ENCODE data around the gene TTC31.

TTC31 gene

DNA sequence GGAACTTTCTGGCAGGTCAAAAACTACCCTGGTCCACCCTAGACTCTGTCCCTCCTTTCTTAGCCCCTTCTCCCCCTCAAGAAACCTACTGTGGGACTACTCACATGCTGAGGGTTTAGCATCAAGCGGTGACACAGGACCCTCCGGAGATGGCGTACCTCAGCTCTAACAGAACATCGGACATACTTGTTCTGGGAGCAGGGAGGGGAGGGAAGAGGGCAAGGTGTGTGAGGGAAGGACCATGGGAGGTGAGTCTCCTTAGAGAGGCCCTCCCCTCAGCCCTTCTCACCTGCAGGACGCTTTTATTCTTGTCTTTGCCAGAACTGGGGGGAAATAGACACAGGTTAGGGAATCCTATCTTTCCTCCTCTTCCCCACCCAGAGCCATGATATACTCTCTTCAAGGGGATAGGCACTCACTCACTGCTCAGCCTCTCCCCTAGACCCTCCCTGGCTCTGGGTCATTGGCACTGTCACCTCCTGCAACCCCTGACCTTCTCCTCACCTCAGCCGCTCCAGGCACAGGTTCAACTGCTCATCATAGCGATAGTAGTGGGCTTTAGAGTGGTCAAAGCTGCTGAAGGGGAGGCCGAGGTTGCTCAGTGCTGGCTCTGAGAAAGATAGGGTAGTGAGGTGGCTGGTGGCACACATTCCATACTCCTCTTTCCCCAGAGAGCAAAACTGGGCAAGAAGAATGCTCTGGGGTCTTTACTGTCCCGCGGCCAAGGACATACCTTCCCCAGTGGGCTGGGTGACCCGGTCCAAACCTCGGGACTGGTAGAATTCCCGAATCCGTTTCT, 22.8 kb downstream of the TTC31 start:
- no peak for DNase-seq (ENCODE audit: low read depth)

DNA sequence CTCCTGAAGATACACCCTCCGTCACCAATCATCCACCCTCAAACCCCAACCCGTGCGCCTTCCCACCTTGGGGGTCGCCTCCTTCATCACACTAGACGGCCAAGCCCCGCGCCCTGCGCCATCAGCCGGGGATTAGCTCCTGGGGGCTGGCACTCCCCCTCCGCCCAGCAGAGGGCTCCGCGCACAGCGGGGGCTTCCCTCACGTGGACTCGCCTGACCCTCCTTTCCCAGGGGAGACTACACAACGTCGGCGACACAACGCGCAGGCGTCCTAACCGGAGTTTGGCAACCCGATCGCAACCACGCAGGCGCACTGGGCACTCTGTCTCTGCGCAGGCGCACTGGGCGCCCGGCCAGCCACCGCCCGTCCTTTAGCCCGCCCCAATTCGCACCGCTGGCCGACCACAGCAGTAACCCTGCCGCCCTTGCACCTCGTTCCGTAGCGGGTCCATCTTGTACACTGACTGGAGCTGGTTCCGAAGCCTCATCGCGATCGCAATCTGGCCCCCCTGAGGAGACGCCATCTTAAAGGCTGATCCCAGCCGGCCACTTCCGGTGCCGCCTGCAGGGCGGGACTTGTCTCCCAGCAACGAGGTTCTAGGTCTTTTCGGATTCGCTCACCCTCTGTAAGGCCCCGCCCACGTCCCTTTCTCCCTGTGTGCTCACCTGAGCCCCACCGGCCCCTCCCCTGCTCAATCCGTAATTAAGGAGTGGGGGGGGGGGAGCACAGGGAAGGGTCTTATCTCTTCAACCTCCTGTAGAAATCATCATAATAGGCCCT, 24.5 kb downstream of the TTC31 start, which contains the start of gene PCGF1:
PCGF1 (minus strand) TSS at position 551 of the 781 bp plus-strand sequence; CDS start at position 524, 27 bp downstream.
- peak; percentile 91 for DNase-seq (ENCODE audit: low read depth)

DNA sequence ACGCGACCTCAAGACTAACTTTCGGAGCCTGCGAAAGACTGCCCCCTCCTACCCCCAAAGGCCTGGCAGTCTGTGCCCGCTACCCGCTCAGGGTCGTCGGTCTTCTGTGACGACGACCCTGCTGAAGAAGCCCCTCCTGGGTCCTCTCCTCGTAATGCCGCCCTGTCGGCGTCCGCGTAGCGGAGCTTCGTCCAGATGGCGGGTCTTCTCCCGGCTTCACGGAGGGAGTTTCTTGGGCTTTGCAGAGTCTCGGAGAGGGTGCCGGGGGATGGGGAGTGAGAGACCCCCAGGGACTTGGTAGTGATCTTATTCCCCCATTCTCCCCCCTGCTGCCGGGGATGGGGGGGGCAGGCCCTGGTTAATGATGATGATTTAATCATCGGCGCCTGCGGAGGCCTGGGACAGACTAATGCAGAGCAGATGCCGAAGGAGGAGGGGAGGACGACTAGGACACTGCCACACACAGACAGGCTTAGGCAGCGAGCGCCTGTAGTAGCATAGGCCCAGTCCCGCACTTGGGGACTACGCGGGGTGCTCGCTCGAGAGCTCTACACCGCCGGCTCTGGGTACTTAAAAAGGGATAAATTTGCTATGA, 25.1 kb downstream of the TTC31 start:
- DNase-seq (ENCODE audit: low read depth), result no peak

DNA sequence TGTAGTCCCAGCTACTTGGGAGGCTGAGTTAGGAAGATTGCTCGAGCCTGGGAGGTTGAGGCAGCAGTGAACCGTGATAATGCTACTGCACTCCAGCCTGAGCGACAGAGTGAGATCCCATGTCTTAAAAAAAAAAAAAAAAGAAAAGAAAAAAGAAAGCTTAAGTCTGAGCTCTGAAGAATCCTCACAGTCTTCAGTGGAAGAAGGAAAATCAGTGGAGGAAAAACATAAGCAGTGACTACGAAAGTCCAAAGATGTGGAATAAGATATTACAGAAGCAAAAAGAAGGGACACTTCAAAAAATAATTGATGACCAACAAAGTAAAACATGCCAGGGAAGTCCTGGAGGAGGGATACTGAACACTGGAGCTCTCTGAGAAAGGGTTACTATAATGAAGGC, 27.4 kb downstream of the TTC31 start:
- DNase-seq (ENCODE audit: low read depth), result no peak

DNA sequence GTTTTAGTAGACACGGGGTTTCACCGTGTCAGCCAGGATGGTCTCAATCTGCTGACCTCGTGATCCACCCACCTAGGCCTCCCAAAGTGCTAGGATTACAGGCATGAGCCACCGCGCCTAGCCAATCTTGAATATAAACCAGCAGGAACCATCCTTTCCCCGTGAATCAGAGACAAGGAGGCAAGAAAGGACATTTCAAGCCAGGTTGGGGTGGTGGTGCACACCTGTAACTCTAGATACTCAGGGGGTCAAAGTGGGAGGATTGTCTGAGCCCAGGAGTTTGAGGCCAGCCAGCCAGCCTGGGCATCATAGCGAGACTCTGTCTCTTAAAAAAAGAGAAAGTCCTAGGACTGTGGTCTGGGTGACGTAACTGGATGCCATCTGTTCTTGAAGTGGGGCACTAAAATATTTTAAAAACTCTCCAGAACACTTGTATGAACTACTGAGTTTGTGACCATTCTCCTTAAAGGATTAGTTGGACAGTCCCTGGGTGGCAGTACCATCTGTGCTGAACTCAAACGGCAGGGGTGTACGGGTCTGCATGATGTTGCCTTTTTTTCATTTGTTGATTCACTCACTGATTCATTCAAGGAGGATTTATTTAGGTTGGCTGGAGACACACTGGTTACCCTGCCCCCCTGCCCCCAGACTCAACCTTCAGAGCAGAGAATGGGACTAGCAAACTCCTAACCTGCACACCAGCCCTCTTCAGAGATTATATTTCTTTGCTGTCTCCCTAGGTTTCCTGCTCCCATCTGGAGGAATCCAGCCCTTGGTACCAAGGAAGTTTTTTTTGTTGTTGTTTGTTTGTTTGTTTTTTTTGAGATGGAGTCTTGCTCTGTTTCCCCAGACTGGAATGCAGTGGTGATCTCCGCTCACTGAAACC, 28.5 kb downstream of the TTC31 start:
- DNase-seq (ENCODE audit: low read depth), result no peak

DNA sequence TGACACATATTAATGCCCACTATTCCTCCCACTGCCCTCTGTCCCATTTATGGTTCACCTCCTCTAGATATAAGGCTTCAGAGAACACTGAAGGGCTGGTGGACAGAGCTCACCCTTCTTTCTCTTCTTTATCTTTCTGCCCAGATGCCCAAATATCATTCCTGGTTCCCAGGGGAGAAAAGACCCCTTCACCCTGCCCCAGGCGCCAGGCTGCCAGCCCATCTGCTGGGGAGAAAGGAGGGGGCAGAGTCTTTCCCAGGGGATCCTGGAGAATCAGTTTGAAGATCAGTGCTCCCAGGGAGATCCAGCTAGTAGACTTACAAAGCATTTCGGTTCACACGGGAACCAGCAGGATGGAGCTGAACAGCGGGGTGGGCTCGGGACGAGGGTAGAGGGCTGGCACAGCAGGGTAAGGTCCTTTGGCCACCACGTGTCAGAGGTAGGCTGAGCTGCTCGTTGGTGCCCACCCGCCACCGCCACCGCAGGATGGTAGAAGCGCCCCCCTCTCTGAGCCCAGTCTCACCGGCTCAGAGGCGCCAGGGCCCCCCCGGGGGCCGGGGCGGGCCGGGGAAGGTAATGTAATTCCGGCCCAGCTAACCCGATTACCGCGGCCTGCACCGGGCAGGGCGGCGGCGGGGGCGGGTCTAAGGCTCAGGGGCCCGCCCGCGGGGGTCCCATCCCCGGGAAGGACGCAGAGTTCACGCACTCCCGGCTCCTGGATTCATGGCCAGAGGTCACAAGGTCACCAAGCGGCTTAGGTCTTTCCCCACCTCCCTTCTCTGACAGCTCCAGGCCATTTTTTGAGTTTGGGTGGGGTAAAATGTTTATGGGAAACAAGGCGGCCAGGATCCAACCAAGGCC, 30.1 kb downstream of the TTC31 start:
- DNase-seq (ENCODE audit: low read depth), result no peak

DNA sequence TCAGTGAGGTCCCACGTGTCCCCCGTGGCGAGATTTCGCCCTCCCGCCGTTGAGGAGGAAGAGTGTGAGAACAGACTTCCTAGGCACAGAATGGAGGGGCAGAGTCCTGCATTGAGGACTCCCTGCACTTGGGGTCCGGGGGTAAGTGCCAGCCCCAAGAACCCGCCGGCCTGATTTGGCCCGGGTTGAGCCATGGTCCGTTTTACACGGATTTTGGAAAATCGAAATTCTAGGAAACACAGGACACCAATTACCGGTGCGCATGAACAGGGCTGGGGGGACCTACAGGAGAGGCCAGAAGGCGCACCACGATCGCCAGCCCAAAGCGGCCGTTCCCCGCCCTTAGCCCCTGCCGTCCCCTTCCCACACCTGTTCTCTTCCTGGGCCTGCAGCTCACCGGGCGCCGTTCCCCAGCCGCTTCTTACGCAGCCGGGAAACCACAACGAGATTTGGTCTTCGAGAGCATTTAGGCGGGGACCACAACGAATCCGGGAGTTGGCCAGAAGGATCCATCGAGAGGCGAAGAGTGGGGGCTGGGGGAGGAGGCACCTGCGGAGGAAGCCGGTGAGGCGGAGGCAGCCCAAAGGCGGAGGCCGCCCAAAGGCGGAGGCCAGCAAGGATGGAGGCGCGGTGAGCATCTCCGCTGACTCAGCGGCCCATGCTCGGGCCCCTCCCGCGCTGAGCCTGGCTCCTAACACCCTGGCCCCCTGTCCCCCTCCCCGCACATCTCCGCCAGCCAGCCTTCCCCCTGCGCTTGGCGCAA, 30.9 kb downstream of the TTC31 start:
- DNase-seq (ENCODE audit: low read depth), result no peak

DNA sequence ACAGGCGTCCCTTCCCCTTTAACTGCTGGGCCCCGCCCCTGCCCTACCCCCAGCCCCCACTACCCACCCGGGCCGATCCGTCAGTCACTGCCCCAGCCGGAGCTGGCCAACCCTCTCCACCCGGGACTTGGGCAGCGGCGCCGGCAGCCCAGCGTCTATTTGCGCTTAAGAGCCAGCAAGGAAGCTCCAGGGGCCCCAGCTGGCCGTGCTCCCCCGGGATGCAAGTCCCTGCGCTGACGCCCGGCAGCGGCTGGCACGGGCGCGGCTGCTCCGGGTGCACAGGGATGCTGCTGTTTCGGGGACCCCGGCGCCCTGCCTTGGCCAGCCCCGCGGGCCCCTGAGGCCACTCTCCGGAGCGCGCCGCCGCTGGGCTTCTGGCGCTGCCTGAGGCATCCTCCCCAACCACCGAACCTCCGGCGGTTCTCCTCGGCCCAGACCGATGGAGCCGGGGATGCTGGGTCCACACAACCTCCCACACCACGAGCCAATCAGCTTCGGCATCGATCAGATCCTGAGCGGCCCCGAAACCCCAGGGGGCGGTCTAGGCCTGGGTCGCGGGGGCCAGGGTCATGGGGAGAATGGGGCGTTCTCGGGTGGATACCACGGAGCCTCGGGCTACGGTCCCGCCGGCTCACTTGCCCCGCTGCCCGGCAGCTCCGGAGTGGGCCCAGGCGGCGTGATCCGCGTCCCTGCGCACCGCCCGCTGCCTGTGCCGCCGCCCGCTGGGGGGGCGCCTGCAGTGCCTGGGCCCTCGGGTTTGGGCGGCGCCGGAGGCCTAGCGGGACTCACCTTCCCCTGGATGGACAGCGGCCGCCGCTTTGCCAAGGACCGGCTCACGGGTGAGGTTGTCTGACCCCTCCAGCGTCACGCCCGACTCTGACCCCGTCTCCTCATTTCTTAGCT, 31.7 kb downstream of the TTC31 start, which contains the start of gene TLX2:
TLX2 (plus strand) TSS at position 83 of the 903 bp plus-strand sequence; CDS start at position 440, 357 bp downstream.
- DNase-seq (ENCODE audit: low read depth), result no peak

DNA sequence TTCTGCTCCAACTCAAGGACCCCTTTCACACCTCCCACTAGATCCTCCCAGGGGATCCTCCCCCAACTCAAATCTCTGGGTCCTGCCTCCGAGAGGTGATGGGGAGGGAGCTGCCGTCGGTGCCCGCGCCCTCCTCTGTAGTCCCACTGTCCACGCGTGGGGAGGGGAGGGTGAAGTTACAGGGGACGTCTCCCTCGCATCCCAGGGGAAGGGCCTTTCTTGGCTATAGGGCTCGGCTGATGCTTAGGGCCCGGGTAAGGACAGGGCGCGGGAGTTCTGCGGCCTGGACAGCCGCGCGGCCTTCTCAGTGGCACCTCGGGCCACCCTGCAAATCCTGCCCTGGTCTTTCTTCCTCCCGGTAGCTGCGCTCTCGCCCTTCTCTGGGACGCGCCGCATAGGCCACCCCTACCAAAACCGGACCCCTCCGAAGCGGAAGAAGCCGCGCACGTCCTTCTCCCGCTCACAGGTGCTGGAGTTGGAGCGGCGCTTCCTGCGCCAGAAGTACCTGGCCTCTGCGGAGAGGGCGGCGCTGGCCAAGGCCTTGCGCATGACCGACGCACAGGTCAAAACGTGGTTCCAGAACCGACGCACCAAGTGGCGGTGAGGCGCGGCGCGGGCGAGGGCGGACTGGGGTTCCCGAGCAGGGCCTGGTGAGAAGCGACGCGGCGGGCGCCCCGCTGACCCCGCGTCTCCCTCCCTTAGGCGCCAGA, 32.5 kb downstream of the TTC31 start:
- DNase-seq (ENCODE audit: low read depth), result no peak

DNA sequence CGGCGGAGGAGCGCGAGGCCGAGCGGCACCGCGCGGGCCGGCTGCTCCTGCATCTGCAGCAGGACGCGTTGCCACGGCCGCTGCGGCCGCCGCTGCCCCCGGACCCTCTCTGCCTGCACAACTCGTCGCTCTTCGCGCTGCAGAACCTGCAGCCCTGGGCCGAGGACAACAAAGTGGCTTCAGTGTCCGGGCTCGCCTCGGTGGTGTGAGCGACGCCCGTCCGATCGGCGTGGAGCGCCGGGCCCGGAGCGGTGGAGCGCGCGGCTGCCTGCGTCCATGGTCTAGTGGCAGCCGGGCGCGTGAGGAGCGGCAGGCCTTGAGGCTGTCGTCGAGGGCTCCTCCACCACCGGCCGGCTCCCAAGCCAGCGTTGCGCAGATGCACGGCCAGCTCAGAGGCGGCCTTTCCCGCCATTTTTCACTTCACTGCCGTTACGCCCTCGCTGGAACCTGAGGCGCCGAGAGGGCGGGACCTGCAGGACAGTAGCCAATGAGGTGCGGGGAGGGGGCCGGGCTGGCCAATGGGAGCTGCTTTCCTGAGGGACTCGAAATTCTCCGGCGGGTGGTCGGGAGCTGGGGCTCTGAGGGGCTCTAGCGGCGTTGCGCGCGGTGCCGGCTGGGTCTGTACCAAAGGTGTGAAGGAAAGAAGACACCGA, 33.2 kb downstream of the TTC31 start:
- DNase-seq (ENCODE audit: low read depth), result no peak

DNA sequence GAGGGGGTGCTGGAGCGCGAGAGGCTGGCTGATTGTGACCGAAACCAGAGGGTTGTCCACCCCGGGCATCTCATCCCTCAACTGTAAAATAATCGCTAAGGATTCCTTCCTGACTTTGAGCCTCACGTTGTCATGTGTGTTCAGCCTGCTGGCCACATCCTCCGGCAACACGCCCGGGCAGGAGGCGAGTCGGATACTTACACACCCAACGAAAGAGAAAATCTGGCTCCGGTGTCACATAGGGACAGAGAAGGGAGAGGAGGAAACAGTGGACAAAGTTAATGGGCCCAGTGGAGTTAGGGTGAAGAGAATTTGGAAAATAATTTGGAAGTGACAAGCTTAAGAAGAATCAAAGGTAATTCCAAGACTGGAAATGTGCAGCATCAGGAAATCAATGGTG, 33.8 kb downstream of the TTC31 start:
- no peak for DNase-seq (ENCODE audit: low read depth)

DNA sequence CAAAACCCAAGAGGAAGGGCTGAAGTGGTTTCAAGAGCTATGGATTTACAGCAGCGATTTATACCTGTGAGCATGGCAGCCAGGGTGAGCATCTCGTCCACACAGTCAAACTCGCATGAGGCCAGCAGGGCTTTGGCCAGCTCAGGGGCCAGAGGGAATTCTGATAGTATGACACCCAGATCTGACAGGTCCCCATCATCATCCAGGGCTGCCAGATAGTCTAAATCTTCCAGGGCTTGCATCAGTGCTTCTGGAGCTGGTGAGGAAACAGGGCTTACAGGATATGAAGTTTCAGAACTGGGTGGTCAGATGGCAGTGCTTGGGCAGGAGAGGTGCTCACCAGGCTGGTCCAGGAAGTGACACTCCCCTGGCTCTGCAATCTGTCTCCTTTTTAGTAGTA, 39.6 kb downstream of the TTC31 start:
- DNase-seq (ENCODE audit: low read depth), result no peak

DNA sequence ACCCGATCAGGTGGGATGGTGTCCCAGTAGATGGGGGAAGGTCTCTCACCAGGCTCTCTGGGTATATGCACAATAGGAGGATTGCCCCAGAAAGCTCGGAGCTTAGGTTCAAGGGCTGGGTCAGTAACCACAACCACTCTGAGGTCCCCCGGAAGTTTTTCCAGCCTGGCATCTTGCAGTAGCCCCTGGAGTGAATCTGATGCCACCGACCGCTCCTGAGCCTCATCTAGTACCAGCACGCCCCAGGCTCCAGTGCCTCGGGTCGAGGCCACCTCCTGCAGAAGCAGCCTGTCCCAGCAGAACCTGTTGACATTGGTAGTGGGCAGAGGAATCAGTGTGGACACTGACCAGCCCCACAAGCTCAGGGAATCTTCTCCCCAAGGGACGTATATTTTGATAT, 41.1 kb downstream of the TTC31 start:
- DNase-seq (ENCODE audit: low read depth), result no peak

DNA sequence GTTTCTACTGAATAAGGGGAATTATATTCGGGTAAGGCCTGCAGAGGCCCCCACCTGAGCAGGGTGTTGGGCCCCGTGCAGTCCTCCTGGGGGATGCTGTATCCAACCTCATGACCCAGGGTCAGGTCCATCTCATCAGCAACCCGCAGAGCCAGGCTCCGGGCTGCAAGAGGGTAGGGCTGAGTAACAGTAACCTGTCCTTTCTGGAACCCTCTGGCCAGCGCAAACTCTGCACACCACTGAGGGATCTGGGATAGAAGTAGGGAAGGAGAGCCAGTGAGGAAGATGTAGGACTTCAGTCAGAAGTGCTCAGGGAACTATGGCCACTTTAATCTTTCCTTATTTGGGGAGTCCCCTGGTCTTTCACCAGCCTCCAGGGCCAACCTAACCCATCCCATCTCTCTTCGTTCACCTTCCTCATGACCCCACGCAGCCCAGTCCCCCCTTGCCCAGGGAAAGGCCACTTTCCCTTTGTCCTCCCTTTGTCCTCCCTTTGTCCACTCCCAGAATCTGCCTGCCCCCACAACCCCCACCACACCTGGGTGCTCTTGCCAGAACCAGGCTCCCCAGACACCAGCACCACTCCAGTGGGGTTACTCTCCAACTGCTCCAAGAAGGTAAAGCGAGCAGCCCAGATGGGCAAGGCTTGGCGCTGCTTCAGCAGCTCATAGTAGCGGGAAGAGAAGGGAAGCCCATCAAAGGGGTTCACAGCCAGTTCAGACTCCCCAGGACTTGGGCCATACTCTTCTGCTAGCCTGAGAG, 42.3 kb downstream of the TTC31 start:
- DNase-seq (ENCODE audit: low read depth), result no peak

DNA sequence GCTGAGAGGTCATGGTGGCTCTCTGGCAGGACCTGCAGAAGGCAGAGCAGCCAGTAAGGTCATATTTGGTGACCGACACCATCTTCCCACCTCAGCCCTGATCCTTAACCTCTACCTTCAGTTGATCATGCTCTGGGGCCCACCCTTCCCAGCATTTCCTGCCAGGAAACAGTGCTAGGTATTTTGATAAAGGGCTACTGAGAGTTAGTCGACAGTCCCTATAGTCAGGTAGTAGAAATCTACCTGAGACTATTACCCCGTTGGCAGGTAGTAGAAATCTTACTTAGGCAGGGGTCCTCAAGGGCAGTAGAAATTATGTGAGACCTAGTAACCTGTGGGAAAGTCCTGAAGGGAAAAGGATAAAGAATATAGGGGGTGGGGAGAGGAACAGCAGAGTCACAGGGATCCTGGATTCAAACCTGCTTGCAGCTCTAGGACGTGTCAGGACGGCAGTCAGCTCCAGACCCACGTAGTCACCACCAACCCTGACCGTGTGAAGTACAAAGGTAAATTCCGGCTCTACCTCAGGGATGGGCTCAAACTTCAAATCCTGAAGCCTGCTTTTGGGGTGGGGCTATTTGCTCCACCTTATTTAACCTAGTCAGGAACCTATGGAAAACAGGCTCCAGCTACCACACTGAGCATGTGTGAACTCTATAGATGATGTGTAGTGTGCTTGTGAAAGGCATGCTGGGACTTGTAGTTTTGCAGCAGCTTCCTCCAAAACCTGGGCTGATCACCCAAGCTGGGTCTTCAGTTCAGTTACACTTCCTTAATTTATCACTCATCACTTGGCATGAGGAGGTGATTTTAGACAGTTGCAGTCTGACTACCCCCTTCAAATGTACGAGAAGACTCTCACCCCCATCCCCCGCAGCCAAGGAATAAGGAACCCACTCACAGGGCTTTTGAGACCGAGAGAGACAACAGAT, 43.1 kb downstream of the TTC31 start, which contains the start of gene DQX1:
DQX1 (minus strand) TSS at position 515 of the 932 bp plus-strand sequence; CDS start at position 13, 502 bp downstream.
- DNase-seq (ENCODE audit: low read depth), result no peak
